HG02885 (cell line): Measurements from ENCODE around the gene TCF7L2.

Experiments
- ATAC-seq: cut with Tn5 transposase; IDR thresholded peaks from one replicate; pipeline ENCODE4 v1.9.1; 2021; ENCODE audit warnings: mild to moderate bottlenecking; ENCODE audit not compliant: unreplicated experiment, poor library complexity

The TCF7L2 gene

DNA sequence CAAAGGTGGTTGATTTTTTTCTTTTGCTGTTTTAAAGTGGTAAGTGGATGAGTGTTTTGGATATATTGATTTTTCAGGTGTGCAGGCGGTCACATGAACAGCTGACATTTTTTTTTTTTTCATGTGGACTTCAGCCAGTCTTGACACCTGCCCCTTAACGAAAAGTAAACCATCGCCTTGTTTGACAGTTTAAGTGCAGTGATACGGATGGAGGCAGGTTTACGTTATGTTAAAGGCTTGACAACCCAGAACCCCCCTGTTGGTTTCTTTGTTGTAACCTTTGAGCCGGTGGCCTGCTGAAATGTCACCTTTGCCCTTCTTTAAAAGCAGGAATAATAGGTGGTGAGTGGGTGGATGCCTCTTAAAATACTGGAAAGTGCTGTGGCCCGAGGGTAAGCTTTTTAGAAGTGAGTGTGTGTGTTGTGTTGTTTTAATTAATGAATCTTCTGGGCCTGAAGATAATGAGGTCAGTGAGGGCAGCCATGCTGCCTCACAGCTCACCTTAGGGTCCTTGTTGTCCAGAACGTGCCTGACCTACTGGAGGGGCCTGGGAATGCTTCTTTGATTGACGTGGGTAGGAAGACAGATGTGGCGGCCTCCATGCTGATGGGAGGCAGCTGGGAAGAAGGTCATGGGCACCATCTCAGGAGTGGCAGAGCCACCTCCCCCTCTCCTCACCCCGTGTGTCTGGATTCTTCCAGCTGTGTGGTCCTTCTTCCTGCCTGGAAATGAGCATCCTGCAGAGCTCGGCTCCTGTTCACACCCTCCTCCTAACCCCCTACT is 69.8 kb downstream of the TCF7L2 start:
- ATAC-seq: no peak

DNA sequence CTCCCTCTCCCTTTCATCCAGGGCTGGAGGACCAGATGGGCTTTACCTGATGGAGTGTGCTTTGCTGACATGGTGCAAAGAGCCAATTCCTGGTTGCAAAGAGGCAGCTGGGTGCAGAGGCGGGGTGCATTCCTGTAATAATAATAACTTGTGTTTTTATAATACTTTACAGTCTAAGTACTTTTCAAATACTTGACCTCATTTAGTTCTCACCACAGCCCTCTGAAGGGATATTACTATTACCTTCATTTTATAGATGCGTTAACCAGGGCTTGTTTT is 70.4 kb downstream of the TCF7L2 start:
- ATAC-seq: no peak

DNA sequence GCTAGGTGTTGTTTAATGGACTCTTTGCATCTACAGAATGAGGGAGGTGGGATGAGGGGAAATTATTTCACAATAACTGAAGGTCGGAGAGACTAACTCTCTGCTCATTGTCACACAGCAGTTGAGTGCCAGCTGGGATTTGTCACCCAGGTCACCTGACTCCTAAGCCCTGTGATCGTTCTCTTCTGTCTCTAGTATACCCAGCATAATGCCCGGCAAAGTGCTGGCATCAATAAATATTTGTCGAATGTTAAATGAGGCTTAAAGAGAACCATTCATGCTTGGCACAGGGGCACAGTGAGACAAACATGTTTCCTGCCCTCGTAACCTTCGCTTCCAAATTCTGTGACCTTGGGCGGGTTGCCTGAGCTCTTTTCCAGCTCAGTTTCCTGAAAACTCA is 70.8 kb downstream of the TCF7L2 start:
- no peak for ATAC-seq

DNA sequence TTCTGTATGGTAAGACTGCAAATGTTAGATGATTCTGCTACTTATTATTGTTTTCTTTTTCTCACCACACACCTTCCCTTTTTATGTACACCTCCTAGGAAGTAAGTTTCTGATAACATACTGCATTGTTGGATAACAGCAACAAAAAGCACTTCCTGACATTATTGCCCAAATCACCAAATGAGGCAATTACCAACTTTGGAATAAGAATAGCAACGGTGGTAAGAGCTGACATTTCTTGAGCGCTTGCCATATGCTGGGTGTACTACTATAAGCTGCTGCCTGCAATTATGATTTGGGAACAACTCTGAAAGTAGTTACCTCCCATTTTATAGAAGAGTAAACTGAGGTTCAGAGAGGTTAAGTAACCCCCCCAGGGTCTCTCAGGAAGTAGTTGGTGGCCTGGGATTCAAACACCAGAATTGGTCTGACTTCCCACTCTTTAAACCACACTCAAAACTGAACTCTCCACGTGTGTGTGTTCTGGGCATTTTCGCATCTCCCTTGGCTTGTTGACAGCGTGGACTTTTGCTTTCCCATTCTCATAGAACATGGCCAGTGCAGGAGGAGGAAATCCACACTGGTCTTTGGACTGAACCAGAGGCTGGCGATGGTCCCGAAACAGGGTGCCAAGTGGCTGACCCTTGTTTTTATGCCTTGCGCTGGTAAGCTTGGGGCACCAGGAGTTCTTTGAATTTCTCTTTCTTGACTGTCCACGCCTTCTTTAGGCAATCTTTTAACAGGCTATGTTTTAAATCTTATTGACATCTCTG is 71.4 kb downstream of the TCF7L2 start:
- no peak for ATAC-seq

DNA sequence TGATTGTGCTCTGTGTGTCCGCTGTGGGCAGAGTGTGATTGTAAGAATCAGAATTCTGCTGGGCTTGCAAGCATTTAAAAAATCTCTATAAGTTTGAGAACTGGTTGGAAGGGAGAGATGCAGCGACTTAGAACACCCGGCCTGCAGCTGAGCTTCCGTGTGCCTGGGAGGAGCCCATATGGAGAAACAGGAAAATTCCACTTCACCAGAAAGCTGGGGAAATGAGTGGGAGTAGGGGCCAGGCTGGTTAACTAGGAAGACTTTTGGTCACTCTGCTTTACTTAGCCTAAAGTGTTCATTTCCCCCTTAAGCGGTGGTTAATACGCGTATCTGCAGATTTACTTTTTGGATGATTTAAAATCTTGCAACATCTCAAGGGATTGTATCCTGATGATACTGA is 72.2 kb downstream of the TCF7L2 start:
- no peak for ATAC-seq

DNA sequence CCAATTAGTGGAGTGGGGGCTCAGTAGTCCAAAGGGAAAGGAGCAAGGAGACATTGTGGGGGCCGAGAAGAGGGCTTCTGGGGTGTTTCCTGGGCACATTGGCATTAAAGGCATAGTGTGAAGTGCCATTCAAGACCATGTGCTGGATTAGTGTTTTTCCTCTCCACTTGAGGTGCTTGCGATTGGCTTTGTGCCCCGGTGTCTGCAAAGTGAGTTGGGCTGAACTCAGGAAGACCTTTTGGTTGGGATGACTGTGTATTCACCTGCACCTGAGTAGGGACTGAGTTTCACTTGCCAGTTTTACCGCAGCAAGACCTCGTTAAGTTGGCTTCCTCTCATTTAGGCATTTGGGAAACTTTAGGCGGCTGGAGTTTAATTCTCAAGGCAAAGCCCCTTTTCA is 73.0 kb downstream of the TCF7L2 start:
- no peak for ATAC-seq

DNA sequence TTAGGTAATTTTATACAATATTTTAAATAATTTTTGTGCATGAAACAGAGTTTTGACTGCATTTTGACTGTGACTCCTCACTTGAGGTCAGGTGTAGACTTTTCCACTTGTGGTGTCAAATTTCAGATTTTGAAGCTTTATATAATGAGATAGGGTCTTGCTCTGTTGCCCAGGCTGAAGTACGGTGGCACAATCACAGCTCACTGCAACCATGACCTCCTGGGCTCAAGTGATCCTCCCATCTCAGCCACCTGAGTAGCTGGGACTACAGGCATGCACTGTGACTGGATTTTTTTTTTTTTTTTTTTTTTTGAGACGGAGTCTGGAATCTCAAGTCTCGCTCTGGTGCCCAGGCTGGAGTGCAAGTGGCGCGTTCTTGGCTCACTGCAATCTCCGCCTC is 74.9 kb downstream of the TCF7L2 start:
- ATAC-seq: no peak

DNA sequence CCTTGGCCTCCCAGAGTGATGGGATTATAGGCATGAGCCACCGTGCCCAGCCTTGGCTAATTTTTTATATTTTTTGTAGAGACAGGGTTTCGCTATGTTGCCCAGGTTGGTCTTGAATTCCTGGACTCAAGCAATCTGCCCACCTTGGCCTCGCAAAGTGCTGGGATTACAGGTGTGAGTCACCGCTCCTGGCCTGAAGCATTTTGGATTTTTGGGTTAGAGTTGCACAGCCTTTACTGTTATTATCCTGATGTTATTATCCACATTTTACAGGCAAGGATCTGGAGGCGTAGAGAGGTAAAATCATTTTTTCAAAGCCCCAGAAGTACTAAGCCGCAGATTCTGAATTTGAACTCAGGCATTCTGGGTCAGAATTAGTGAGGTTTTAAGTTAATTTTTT is 75.4 kb downstream of the TCF7L2 start:
- ATAC-seq: no peak

DNA sequence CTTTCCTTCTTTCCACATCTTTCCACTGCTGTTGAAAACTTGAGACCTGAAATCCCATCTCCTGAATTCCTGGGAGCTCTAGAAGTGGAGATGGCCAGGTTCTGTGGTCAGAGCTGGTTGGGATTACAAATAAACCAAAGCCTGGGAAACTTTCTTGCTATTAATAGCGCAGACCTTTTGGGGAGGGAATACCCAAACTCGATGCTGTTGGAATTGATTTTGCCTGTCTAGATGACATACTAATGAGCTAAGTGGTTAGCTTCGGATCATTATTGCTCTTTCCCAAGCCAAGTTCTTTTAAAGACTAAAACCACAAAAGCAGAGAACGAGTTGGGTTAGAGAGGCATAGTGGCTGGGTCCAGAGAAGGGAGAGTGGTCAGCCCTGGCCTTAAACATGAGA is 76.6 kb downstream of the TCF7L2 start:
- no peak for ATAC-seq

DNA sequence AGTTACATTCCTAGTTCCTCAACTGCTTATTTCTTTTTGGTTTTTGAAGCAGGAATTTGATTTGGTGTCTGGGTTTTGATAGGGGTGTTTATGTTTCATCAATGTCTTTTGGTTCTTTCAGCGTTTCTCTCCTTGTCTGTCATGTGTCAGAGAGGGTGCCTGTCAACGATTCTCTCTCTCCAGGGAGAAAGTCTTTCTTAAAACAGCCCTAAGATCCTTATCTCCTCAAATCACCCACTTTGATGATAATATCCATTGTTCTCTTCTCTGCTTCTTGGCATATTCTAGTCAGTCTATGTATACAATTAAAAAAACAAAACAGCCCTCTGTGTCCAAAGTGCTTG is 77.2 kb downstream of the TCF7L2 start:
- no peak for ATAC-seq

DNA sequence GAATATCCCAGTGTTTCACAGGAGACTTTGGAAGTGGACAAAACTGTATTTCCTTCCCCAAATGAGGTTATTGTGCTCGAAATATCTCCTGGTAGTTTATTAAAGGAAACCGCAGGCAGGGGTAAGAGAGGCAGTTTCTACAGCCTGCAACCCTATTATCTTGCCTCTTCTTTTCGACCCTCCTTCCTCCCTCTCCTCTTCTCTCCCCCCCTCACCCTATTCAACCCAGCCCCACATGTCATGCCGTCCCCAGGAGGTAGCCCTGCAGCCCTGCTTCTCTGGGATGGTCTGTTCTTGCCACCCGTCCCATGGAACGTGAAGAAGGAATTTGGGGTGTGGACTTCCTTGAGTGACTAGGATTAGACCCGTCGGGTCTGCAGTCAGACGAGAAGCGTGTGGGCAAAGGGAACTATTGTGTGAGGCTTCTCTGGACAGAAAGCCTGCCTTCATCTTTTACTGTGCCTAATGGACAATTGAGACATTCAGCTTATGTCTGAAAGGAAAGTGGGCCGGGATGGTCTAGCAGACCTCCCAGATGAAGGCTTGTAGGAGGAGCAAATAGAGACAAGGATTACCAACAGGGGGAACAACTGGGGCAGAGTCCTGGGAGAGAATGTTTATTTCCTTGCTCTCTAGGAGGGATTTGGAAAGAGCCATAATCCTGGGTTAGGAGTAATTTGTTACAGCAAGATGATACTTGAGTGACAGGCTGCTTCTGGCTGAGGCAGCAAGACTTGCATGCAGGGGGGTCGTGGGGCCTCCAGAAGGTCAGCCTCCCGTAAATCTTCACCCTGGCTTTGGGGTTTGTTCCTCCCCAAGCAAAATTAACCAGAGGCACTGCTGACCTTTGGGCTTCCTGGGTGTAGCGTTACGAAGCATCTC is 77.8 kb downstream of the TCF7L2 start:
- ATAC-seq: no peak

DNA sequence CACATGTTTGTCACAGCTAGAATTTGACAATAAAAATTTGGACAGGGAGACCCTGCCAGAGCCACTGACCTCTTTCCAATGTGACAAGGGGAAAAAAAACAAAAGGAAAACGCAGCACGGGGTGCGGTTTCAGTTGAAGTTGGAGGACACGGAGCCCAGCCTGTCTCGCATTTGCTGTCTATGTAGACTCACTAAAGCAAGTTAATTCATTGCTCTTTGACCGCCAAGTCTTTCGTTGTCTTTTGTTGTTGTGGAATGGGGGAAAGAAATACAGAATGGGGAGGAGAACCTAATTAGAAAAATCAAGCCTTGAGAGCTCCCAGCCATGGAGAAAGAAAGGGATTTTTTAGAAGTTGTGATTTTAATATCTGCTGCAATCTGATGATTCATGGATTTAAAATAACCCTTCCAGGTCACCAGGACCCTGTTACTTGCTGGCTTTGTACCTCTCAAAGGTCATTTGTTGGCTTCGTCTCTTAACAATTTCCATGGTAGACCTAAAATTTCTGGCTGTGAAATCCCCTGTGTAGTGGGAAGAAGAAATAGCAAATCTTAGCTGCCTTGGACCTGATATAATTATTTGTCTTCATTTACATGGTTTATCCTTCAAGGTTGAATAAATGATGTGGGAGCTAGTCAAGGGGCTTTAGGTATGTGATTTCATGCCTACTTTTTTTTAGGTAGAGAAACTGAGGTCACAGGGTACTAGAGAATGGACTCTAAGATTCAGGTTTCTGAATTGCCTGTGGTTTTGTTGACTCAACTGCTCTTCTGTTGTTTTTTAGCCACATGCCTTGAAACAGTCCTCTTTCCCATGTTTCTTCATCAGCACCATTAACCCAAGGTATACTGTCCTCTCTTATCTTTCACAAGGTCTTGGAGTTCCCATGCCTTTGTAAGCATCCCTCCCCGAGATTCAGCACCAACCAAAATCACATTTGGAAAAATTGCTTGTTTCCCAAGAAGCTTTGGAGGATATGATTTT is 78.7 kb downstream of the TCF7L2 start:
- ATAC-seq: no peak

DNA sequence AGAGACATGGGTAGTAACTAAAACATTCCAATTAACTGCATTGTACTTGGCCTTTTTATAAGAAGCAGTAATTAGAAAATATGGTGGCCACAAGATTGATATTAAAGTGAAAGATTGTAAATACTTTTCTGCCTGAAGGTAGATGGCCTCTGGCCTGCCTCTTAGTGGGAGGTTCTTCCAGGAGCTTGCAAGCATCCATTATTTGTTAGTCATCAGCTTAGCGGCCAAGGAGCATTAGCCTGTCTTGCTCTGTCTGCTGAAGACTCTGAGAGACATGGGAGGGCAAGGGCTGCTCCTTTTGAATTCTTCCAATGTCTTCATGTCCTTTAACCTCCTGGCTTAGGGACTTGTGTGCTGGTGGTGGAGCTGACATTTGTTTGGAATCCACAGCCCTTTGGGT is 80.4 kb downstream of the TCF7L2 start:
- no peak for ATAC-seq

DNA sequence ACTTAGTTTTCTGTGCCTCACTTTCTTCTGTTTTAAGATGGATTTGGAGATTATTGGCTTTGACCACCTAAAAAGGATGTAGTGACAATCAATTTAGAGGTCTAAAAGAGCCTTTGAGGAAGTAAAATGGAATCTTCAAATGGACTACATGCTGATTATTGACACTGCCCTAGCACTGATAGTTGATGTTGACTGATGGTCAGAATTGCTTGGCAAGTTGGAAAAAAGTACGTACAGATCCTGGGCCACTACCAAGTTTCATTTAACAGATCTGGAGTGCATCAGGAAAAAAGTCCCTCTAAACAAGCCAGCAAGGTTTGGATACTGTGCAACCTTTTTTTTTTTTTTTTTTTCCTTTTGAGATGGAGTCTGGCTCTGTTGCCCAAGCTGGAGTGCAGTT is 81.1 kb downstream of the TCF7L2 start:
- no peak for ATAC-seq

DNA sequence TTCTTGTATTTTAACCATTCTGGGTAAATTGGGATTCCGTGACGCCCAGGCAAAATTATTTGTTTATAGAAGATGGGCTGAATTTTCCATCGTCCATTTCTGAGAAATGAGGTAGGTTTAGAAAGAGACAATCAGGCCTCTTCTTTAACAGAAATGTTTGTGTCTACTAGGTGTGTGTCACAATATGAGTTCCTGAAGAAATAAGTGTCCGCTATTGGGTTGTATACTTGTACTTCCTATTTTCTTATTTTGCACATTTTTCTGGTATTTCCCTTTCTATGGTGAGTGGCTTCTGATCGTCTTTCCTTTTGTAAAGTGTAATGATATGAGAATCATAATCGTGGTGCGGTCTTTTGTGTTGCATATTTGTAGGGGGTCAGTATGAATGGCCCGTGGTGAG is 83.9 kb downstream of the TCF7L2 start:
- ATAC-seq: no peak

DNA sequence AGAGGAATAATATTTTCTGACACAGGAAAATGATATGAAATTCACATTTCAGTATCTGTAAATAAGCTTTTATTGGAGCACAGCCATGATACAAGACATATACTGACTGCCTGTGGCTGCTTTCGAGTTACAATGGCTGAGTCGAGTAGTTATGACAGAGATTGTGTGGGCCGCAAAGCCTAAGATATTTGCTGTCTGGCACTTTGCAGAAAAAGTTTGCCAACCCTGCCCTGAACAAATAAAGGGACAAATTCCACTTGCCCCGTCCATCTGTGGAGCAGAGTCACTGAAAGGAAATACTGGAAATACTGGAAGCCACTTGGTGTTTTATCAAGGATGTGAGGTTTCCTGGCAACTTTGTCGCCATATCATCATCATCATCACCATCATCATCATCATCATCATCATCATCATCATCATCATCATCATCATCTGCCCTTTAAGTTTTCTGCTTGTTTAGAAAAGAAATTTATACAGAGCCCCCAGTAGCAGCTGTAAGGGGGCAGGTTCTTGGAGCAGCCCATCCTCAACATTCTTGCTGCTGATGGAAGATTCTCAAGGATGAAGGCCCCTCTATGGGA is 85.8 kb downstream of the TCF7L2 start:
- ATAC-seq: no peak

DNA sequence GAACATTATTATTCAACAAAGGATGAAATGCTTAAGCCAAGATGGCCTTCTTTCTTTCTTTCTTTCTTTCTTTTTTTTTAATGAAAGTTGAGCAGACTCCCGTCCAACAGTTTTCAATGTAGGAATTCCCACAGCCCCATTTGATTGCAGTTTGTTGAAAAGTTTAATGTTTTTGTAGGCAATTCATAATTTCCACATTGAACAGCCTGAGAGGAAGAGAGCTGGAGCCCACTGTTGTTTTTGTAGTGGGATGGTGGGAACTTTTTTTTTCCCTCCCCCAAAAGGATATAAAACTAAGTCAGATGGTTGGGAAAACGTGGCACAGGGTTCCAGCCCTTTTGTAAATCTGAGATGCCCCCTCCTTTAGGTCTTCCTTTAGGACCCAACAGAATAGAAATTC is 86.6 kb downstream of the TCF7L2 start:
- no peak for ATAC-seq

DNA sequence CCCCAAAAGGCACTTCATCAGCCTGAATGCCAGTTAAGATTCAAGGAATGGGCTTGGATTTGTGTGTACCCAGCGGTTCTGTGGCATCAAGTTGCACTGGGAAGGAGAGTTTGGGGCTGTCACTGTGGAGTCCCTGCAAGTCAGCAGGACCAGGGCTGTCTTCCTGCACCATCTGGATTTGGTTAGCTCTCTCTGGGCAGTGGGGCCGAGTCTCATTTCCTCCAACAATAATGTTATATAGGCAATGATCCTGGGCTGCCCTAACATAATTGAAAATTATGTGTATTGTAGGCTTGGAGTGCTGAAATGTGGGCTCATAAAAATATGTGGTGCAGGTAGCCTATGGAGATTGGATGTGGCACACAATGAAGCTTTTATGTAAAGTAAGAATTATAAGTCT is 87.2 kb downstream of the TCF7L2 start:
- no peak for ATAC-seq

DNA sequence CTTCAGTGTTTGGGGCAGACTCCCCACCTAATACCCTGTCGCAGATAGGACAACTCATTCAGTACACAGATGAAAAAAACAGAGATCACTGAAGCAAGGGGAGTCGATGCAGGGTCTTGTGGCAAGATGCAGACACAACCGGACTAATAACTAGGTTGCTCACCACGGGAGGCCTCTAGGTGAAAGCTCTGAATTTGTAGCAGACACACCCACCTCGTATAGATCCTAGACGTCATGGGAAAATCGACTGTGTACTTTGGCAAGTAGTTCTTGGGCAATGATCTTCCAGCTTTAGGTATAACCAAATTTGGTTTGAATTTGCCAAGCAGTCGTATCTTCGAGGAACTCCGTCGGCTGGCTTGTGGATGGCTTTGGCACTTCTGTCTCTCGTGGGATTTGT is 88.1 kb downstream of the TCF7L2 start:
- no peak for ATAC-seq

DNA sequence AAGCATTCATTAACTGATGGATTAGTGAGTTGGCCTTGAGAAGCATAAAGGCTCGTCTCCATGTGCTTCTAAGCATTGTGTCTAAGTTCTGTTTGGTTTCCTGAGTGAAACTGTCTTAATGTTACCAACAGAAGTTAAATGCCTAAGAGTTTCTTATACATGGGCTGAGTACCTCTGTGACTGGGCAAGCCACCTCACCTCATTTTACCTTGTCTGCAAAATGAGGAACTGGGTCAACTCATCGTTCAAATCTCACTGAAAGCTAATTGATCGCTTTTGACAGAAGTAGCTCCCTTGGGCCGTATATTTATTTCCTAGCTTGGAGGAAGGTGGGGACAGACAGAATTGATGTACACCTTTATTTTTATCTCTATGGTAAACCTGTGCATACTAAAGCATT is 88.9 kb downstream of the TCF7L2 start:
- ATAC-seq: no peak
